HG03571 (cell line): ENCODE measurements around the gene DGCR6L.
"Not testable (repeated sequence)": the region's sequence is repeated elsewhere in the genome, so short reads cannot be mapped to it uniquely, and the experiment has no call there.

Experiments
- ATAC-seq: cut with Tn5 transposase; IDR thresholded peaks from one replicate; pipeline ENCODE4 v1.9.1; 2021; ENCODE audit not compliant: unreplicated experiment

DGCR6L gene

GRCh38 chr22:20328569-20328930 lies 8.7 kb upstream of the DGCR6L start:
- ATAC-seq, result not testable (repeated sequence)

- not testable (repeated sequence) for ATAC-seq
Observed at GRCh38 chr22:20325996-20326395, 6.1 kb upstream of the DGCR6L start.

DNA sequence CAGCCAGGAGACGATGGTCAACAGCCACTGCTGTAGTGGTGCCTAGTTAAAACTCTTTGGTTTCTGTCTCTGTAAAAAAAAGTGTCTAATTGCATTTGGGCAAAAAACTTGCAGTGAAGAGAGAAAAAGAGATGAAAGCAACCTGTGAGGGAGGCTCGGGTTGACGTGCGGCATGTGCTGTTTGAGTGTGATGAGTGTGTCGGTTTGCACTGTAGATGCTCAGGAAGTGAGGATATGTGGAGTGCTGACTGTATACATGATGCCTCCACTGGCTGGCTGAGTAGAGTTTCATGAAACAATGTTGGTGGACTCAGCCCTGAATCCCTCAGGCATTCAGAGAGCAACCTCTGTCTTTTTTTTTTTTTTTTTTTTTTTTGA lies 4.3 kb upstream of the DGCR6L start:
- no peak for ATAC-seq

- ATAC-seq, result not testable (repeated sequence)
Observed at GRCh38 chr22:20321552-20322211, 1.8 kb upstream of the DGCR6L start.

GRCh38 chr22:20320659-20321551 lies 1.0 kb upstream of the DGCR6L start:
- ATAC-seq, result not testable (repeated sequence)

DNA sequence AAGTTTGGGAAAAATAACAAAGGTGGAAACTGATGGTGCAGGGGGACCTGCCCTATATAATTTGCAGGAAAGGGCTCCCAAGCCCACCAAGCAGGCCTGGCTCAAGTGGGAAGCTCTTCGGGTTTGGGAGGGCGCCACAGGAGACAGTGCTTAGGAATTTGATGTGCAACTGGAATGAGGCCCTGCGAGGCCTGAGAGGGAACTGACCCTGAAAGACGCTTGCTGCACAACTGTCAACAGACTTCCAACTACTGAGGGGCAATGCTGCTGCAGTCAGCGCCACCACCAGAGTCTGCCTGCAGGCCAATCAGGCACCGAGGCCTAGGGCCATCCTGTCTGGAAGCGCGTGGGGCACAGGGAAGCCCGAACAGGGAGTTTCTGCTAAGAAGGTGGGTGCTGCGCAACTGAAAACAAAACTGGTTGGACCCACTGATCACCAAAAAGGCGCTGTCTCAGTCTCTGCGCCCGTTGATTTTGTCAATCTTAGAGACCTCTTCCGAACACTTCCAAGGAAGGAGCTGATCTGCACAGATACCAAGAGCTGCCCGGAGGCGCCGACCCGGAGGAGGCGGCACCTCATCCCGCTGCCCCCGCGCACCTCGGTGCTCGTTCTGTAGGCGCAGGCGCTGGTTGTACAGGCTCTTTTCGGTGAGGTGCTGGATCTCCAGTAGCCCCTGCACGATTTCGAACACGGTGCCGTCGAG lies 667 bp downstream of the DGCR6L start:
- ATAC-seq, result peak; percentile 13

DNA sequence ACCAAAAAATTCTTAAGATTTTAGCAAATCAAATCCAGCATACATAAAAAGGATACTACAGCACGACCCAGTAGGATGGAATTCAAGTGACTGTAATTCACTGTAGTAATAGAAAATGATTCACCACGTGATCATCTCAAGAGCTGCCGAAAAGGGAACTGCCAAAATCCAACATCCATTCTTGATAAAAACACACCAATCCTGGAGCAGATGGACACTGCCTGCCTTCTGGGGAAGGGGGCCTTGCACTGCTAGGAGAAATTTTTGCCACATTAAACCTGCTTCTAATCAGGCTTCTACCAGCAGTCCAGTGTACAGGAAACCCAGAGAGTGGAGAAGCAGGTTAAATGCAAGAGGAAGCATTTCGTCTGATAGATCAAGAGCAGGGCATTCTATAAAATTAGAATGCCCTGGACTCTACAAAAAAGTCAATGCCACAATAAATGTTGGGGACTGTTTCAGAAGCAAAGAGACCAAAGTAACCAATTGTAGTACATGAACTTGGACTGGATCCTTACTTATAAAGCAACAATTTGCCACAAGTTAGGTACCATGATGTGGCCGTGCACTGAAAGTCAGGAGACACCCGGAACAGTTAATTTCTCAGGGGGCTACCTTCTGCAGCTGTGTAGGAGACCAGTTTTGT lies 1.7 kb downstream of the DGCR6L start:
- ATAC-seq, result not testable (repeated sequence)

- not testable (repeated sequence) for ATAC-seq
Observed at GRCh38 chr22:20317402-20318042, 2.3 kb downstream of the DGCR6L start.

GRCh38 chr22:20316844-20317401 lies 2.9 kb downstream of the DGCR6L start:
- ATAC-seq, result no peak

DNA sequence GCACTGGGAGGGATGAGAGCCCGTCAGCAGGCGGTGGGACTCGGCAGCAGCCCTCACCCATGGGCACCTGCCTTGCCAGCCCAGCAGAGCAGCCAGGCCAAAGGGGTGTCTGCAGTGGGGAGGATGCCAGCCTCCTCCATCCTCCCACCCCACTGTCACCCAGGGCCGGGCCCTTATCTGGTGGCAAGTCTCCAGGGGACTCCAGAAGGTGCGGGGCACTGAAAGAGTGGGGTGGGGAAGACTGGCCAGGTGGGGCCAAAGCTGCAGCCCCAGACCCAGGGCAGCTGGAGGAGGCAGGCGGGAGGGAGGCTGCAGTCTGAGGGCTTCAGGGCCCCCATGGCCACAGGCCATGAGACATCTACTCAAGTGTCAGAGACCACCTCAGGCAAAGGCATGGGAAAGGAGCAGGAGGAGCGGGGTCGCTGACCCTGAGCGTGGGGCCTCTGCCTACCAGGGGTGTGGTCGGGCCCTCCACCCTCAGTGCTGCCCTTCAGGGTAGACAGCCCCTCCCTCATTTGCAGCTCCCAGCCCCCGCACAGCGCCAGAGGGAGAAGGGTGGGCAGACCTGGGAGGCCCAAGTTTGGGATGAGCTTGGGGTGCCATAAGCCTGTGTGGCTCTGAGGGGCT lies 3.5 kb downstream of the DGCR6L start:
- no peak for ATAC-seq

DNA sequence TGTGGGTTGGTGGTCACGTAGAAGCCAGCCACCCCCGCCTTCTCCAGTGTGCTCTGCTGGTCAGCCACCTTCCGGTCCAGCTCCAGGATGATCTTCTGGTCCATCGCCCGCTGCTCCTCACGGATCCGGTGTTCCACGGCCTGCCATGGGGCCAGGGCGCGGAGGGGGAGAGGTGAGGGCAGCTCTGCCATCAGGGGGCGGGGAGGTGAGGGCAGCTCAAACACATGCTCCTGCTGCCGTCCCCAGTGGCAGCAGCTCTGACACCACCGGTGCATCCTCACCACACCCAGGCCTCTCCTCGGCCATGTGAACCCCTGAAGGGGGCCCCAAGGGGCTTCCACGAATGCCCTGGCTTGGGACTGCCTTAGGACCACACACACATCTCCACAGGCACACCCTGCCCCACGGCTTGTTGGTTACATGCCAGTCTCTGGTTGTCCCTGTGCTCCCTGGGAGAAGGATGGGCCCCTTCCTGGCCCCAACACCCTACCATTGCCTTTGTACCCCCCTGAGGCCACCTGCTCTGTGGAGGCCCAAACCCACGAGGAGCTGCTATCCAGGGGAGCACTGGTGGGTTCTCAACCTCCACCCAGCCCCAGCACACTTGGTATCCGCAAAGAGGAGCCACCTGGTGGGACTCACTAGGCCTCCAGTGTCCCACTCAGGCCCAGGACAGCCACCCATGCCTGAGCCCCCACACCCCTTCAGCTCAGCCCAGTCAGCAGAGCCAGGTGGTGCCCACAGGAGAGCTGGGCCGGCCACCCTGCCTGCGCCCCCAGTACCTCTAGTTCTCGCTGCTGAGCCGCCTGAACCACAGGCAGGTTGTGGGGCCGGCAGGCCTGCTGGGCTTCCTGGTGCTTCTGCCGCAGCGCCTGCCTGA lies 4.3 kb downstream of the DGCR6L start:
- no peak for ATAC-seq

DNA sequence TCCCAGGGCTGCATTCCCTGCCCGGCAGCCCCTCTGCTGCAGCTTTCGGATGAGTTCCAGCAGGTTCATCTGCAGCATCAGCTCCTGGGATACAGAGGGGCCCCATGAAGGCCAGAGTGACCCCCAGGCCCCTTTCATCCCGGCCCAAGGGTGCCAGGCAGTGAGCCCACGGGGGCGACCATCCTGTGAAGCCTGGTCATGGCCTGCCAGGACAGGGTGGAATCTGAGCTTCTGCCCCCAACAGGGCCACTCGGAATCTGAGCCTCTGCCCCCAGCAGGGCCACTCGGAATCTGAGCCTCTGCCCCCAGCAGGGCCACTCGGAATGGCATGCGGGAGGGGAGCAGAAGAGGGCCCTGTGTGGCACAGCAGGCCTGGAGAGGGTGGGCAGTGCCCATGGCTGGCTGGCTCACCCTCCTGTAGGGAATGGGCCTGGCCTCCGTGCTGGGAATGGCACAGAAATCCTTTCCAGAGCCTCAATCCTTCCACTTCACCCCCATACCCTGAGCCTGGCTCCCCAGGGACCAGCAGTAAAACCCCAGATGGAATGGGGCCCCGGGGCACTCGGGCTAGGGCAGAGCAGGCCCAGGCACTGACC lies 5.0 kb downstream of the DGCR6L start:
- not testable (repeated sequence) for ATAC-seq

DNA sequence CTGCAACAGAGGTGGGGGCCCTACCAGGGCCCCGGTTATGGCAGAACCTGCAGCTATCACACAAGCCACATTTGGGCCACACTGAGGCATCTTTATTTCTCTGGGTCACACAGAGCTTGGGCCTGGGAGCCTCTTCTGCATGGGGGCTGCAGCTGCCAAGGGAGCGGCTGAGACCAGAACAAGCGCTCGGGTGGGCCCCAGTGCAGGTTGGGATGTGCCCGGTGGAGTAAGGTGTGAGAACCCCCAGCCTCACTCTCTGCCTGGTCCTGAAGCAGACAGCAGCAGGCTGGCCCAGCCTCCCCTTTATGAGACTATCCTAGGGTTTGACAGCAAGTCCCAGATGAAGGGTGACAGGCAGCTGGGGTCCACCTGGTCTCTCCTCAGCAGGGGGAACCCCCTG lies 5.7 kb downstream of the DGCR6L start:
- not testable (repeated sequence) for ATAC-seq

- ATAC-seq, result not testable (repeated sequence)
Observed at GRCh38 chr22:20313306-20314077, 6.4 kb downstream of the DGCR6L start.

- ATAC-seq, result no peak
Observed at GRCh38 chr22:20312396-20313191, 7.3 kb downstream of the DGCR6L start.

DNA sequence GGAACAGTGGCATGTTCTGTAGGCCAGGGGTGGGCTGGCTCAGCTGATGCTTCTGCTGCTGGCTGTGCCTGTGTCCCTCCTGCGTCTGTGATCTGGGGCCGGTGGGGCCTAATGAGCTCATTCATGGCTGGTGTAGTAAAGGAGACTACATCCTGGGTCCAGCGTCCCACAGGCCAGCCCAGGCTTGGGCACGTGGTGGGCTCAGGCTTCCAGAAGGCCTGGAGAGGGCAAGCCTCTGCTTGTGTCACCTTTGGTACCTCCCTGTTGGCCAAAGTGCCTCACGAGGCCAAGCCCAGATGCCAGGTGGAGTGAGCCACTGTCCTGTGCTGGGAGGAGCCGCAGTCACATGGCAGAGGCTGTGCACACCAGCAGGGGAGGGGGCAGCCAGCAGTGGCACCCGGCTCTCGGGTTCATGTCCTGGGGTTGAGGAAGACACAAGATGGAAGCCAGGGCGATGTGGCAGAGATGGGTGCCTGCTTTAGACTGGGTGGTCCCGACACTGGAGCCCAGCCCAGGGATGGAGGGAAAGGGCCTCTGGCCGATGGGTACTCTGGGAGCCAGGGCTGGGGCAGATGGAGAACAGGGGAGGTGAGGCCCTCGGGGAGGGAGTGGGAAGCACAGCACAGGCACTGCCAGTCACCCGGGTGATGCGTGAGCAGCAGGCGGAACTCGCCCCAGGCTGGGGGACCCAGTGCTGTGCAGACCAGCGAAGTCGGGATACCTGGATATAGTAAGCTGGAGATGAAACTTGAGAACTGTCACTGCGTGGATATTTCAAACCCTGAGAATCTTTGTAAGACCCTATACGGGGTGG lies 8.4 kb downstream of the DGCR6L start:
- ATAC-seq, result not testable (repeated sequence)
